Activated CD4-positive, alpha-beta memory T cell treated with anti-CD3 and anti-CD28 coated beads for 36 hours (primary cell): Measurements from ENCODE around the gene ZNF37A. TPM values are rescaled to one million over a fixed set of nuclear protein-coding genes. Genes with fewer than 3 reads are reported as not detected.
A peak's percentile ranks its signal among the peaks of the same experiment; 100 is the strongest.
"Not testable (repeated sequence)": the region's sequence is repeated elsewhere in the genome, so short reads cannot be mapped to it uniquely, and the experiment has no call there.

ENCODE experiments used
- CTCF ChIA-PET: fragments of 350-600 bp; sonication (Branson Sonifier 250); formaldehyde crosslinking; loops from one replicate; lab custom pipeline; 2021; ENCODE audit warnings: antibody characterized with exemption, inconsistent platforms; lab: Charles Lee
- POLR2A ChIA-PET: fragments of 350-600 bp; sonication (Branson Sonifier 250); formaldehyde crosslinking; loops from one replicate; lab custom pipeline; 2021; ENCODE audit warnings: antibody characterized with exemption; lab: Charles Lee
- DNase-seq: peaks from one replicate; pipeline ENCODE4 v3.0.0-alpha.2; 2020
- H3K27ac Mint-ChIP-seq: one replicate; pipeline ENCODE4 v1.8.0; 2021; ENCODE audit warnings: mixed read lengths
- H3K27me3 Mint-ChIP-seq: one replicate; pipeline ENCODE4 v1.8.0; 2021; ENCODE audit warnings: mixed read lengths
- H3K36me3 Mint-ChIP-seq: one replicate; pipeline ENCODE4 v1.8.0; 2021; ENCODE audit warnings: mixed read lengths
- H3K4me1 Mint-ChIP-seq: one replicate; pipeline ENCODE4 v1.8.0; 2021; ENCODE audit warnings: low read depth, mixed read lengths
- H3K4me3 Mint-ChIP-seq: one replicate; pipeline ENCODE4 v1.8.0; 2021; ENCODE audit warnings: mild to moderate bottlenecking, mixed read lengths
- H3K9me3 Mint-ChIP-seq: one replicate; pipeline ENCODE4 v1.8.0; 2021; ENCODE audit warnings: mixed read lengths
- intact Hi-C: fragments of 100-400 bp; cut with micrococcal nuclease; formaldehyde crosslinking; loops from one replicate; pipeline ENCODE4 v1.15.1; 2023
- total RNA-seq, 2 experiments: library from RNA; stranded (reverse); gene quantifications; one replicate each; pipeline ENCODE4 v1.2.3, GENCODE V29; 2021

ZNF37A gene
- total RNA-seq, 2 experiments from 2014 or later, result 19.0 to 21.0 TPM

GRCh38 chr10:38094927-38095574, 914 bp downstream of the ZNF37A start:
- DNase-seq, result no peak
- peaks cover 22% of the 10 kb centered on the region for H3K4me1 Mint-ChIP-seq
- intact Hi-C loops, result loop anchor here (1.0 to 5.0 kb wide), 7 partner anchors 46 to 1208 kb away; partner anchors contain the start of genes ZNF248, ZNF25 and ZNF33A
- H3K27me3 Mint-ChIP-seq, result no peaks in the 10 kb centered on the region
- H3K9me3 Mint-ChIP-seq, result peaks cover 18% of the 10 kb centered on the region
- peaks cover 51% of the 10 kb centered on the region for H3K36me3 Mint-ChIP-seq
- H3K4me3 Mint-ChIP-seq, result peak overlapping the region; percentile 84
- peak overlapping the region; percentile 49 for H3K27ac Mint-ChIP-seq
- CTCF ChIA-PET, result interaction anchor here (3.0 kb wide), 1 partner anchor 118 kb away, joined by 17 read pairs; the partner anchor contains the start of gene ZNF25
- POLR2A ChIA-PET, result interaction anchor here (1.3 to 1.5 kb wide), 2 partner anchors 83 to 118 kb away, joined by 4 read pairs; partner anchors contain the start of gene ZNF25

GRCh38 chr10:38102880-38103279, 8.7 kb downstream of the ZNF37A start:
- no peak for DNase-seq
- intact Hi-C loops, result no loop called here
- Mint-ChIP-seq H3K4me3 (no peak overlapping the region), H3K9me3 (peaks cover 83% of the 10 kb centered on the region), H3K4me1 (peaks cover 2% of the 10 kb centered on the region), H3K27ac (no peak overlapping the region), H3K36me3 (peaks cover 96% of the 10 kb centered on the region), H3K27me3 (no peaks in the 10 kb centered on the region)
- CTCF ChIA-PET, result no interaction called here
- POLR2A ChIA-PET, result no interaction called here

- no peak for DNase-seq
- peaks cover 95% of the 10 kb centered on the region for H3K36me3 Mint-ChIP-seq
- no peak overlapping the region for H3K4me3 Mint-ChIP-seq
- no peak overlapping the region for H3K27ac Mint-ChIP-seq
- CTCF ChIA-PET, result no interaction called here
- H3K27me3 Mint-ChIP-seq, result no peaks in the 10 kb centered on the region
- peaks cover 2% of the 10 kb centered on the region for H3K4me1 Mint-ChIP-seq
- intact Hi-C loops, result no loop called here
- POLR2A ChIA-PET, result no interaction called here
- H3K9me3 Mint-ChIP-seq, result peaks cover 86% of the 10 kb centered on the region
Measured at GRCh38 chr10:38103756-38104155, 9.6 kb downstream of the ZNF37A start.

GRCh38 chr10:38112159-38112558, 18.0 kb downstream of the ZNF37A start:
- peaks cover 87% of the 10 kb centered on the region for H3K9me3 Mint-ChIP-seq
- no peaks in the 10 kb centered on the region for H3K27me3 Mint-ChIP-seq
- no peak overlapping the region for H3K4me3 Mint-ChIP-seq
- no peaks in the 10 kb centered on the region for H3K4me1 Mint-ChIP-seq
- DNase-seq, result no peak
- intact Hi-C loops, result no loop called here
- ChIA-PET POLR2A (no interaction called here), CTCF (no interaction called here)
- H3K27ac Mint-ChIP-seq, result no peak overlapping the region
- H3K36me3 Mint-ChIP-seq, result peaks cover 82% of the 10 kb centered on the region

GRCh38 chr10:38118072-38118807, 24.1 kb downstream of the ZNF37A start:
- ChIA-PET POLR2A (no interaction called here), CTCF (no interaction called here)
- Mint-ChIP-seq H3K36me3 (peaks cover 81% of the 10 kb centered on the region), H3K27me3 (no peaks in the 10 kb centered on the region), H3K4me3 (no peak overlapping the region), H3K9me3 (peaks cover 89% of the 10 kb centered on the region), H3K27ac (no peak overlapping the region), H3K4me1 (no peaks in the 10 kb centered on the region)
- DNase-seq, result no peak
- intact Hi-C loops, result no loop called here

- CTCF ChIA-PET, result no interaction called here
- H3K36me3 Mint-ChIP-seq, result peaks cover 80% of the 10 kb centered on the region
- H3K4me3 Mint-ChIP-seq, result no peak overlapping the region
- peaks cover 91% of the 10 kb centered on the region for H3K9me3 Mint-ChIP-seq
- no peaks in the 10 kb centered on the region for H3K27me3 Mint-ChIP-seq
- no peak overlapping the region for H3K27ac Mint-ChIP-seq
- POLR2A ChIA-PET, result no interaction called here
- no peaks in the 10 kb centered on the region for H3K4me1 Mint-ChIP-seq
- DNase-seq, result no peak
- intact Hi-C loops, result no loop called here
Measured at GRCh38 chr10:38119038-38119437, 24.9 kb downstream of the ZNF37A start.

GRCh38 chr10:38127812-38128211, 33.7 kb downstream of the ZNF37A start:
- intact Hi-C loops, result no loop called here
- H3K9me3 Mint-ChIP-seq, result peaks cover 88% of the 10 kb centered on the region
- DNase-seq, result no peak
- H3K27me3 Mint-ChIP-seq, result no peaks in the 10 kb centered on the region
- no peak overlapping the region for H3K27ac Mint-ChIP-seq
- H3K4me3 Mint-ChIP-seq, result no peak overlapping the region
- peaks cover 17% of the 10 kb centered on the region for H3K36me3 Mint-ChIP-seq
- CTCF ChIA-PET, result no interaction called here
- no peaks in the 10 kb centered on the region for H3K4me1 Mint-ChIP-seq
- POLR2A ChIA-PET, result no interaction called here

GRCh38 chr10:38143587-38143986, 49.5 kb downstream of the ZNF37A start:
- CTCF ChIA-PET, result no interaction called here
- Mint-ChIP-seq H3K4me1 (no peaks in the 10 kb centered on the region), H3K27me3 (no peaks in the 10 kb centered on the region), H3K4me3 (no peak overlapping the region), H3K9me3 (peaks cover 15% of the 10 kb centered on the region), H3K27ac (no peak overlapping the region), H3K36me3 (peaks cover 4% of the 10 kb centered on the region)
- DNase-seq, result no peak
- POLR2A ChIA-PET, result no interaction called here
- intact Hi-C loops, result no loop called here

- CTCF ChIA-PET, result no interaction called here
- Mint-ChIP-seq H3K27me3 (no peaks in the 10 kb centered on the region), H3K27ac (no peak overlapping the region), H3K4me3 (no peak overlapping the region), H3K36me3 (no peaks in the 10 kb centered on the region), H3K9me3 (peaks cover 7% of the 10 kb centered on the region), H3K4me1 (no peaks in the 10 kb centered on the region)
- no peak for DNase-seq
- POLR2A ChIA-PET, result no interaction called here
- intact Hi-C loops, result no loop called here
Measured at GRCh38 chr10:38146579-38147333, 52.6 kb downstream of the ZNF37A start.

- no peak for DNase-seq
- H3K4me3 Mint-ChIP-seq, result no peak overlapping the region
- H3K27me3 Mint-ChIP-seq, result no peaks in the 10 kb centered on the region
- intact Hi-C loops, result no loop called here
- ChIA-PET POLR2A (no interaction called here), CTCF (no interaction called here)
- H3K4me1 Mint-ChIP-seq, result no peaks in the 10 kb centered on the region
- no peaks in the 10 kb centered on the region for H3K36me3 Mint-ChIP-seq
- peaks cover 7% of the 10 kb centered on the region for H3K9me3 Mint-ChIP-seq
- no peak overlapping the region for H3K27ac Mint-ChIP-seq
Measured at GRCh38 chr10:38147686-38148085, 53.5 kb downstream of the ZNF37A start.

GRCh38 chr10:38150891-38151463, 56.8 kb downstream of the ZNF37A start:
- H3K27ac Mint-ChIP-seq, H3K4me3 Mint-ChIP-seq, H3K36me3 Mint-ChIP-seq, DNase-seq, intact Hi-C loops, H3K27me3 Mint-ChIP-seq, H3K9me3 Mint-ChIP-seq, POLR2A ChIA-PET, H3K4me1 Mint-ChIP-seq: not testable (repeated sequence)
- CTCF ChIA-PET, result interaction anchor here (0.6 kb wide), 1 partner anchor 124 kb away, joined by 3 read pairs; no protein-coding TSS in a partner anchor
